ENCODE results near the gene ARHGEF28. TPM values are rescaled to one million over a fixed set of nuclear protein-coding genes. Genes with fewer than 3 reads are reported as not detected.

The ARHGEF28 gene
- total RNA-seq, 2 experiments from 2014 or later: not detected

DNA sequence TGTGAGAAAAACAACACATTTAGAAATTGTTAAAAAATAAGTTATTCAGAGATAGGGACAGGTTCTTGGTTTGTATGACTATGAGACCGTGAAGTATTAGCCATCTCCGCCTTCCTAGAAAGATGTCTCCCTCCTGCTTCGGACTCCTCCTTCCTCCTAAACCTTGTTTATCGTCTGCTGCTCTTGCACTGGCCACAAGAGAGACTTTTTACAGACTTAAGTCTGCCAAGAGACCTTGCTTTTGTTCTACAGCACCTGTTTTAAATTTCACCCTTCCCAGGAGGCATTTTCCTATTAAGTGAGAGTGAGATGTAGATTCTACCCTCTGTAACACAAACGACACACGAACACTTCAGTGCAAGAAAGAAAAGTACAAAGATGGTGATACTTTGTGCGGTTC is 274.6 kb downstream of the ARHGEF28 start:
- Mint-ChIP-seq H3K27me3 (peaks cover 46% of the 10 kb centered on the region), H3K36me3 (ENCODE audit: low read depth) (no peaks in the 10 kb centered on the region), H3K4me3 (no peak overlapping the region), H3K4me1 (peaks cover 27% of the 10 kb centered on the region), H3K9me3 (no peaks in the 10 kb centered on the region), H3K27ac (no peak overlapping the region)
- CTCF ChIA-PET: no interaction called here
- no peak for DNase-seq
- POLR2A ChIA-PET: no interaction called here

DNA sequence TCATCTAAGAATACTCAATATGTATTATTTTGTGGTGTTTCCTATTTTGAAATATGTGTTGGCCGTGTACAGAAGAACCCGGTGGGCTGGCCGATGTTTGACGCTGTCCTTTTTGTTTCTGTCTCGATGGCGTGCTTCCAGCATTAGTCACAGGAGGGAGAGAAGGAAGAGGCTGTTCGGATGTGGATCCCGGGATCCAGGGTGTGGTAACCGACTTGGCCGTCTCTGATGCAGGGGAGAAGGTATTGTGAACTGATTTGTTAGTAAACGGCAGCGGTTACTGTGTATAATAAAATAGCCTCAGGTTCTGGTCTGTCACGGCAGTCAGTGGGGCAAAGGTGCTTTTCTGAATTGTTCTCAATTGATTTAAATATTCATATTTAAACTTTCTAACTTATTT is 275.0 kb downstream of the ARHGEF28 start:
- Mint-ChIP-seq H3K4me1 (peaks cover 22% of the 10 kb centered on the region), H3K4me3 (no peak overlapping the region), H3K27ac (no peak overlapping the region), H3K9me3 (no peaks in the 10 kb centered on the region), H3K27me3 (peaks cover 43% of the 10 kb centered on the region), H3K36me3 (ENCODE audit: low read depth) (no peaks in the 10 kb centered on the region)
- ChIA-PET CTCF (interaction anchor here (1.0 kb wide), 1 partner anchor 13 kb away, joined by 3 read pairs; no protein-coding TSS in a partner anchor), POLR2A (no interaction called here)
- no peak for DNase-seq

- peaks cover 18% of the 10 kb centered on the region for H3K4me1 Mint-ChIP-seq
- POLR2A ChIA-PET: no interaction called here
- peaks cover 39% of the 10 kb centered on the region for H3K27me3 Mint-ChIP-seq
- H3K36me3 Mint-ChIP-seq (ENCODE audit: low read depth): no peaks in the 10 kb centered on the region
- CTCF ChIA-PET: interaction anchor here (1.0 to 2.0 kb wide), 5 partner anchors 7 to 748 kb away, joined by 3 to 20 read pairs (median 7); partner anchors contain the start of gene ENC1
- H3K27ac Mint-ChIP-seq: no peak overlapping the region
- H3K4me3 Mint-ChIP-seq: no peak overlapping the region
- no peaks in the 10 kb centered on the region for H3K9me3 Mint-ChIP-seq
- DNase-seq: no peak
Observed at GRCh38 chr5:73901455-73901854, 275.5 kb downstream of the ARHGEF28 start.

- Mint-ChIP-seq H3K27me3 (peaks cover 42% of the 10 kb centered on the region), H3K4me1 (peaks cover 17% of the 10 kb centered on the region), H3K27ac (no peak overlapping the region), H3K9me3 (no peaks in the 10 kb centered on the region), H3K4me3 (no peak overlapping the region), H3K36me3 (ENCODE audit: low read depth) (no peaks in the 10 kb centered on the region)
- CTCF ChIA-PET: interaction anchor here (0.6 to 2.0 kb wide), 10 partner anchors 8 to 1608 kb away, joined by 3 to 21 read pairs (median 4); partner anchors contain the start of gene ENC1
- POLR2A ChIA-PET: interaction anchor here (0.9 kb wide), 1 partner anchor 739 kb away, joined by 3 read pairs; no protein-coding TSS in a partner anchor
- DNase-seq: no peak
Observed at GRCh38 chr5:73902327-73903051, 276.5 kb downstream of the ARHGEF28 start.

DNA sequence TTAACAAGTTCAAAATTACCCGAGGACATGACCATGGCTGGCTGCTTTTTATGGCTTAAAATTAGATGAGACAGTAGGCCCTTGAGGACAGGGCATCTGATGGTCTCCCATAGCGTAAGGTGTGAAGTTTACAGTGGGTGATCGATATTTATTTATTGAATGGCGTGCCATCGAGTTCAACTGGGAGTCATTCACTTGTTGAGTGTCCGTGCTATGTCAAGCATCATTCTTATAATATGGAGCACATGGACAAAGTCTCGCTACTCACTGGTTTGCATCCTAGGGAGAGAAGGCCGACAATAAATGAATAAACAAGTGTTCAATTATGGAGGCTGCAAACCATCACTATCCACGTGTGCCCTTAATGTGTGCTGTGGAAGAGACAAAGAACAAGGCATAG is 277.2 kb downstream of the ARHGEF28 start:
- H3K27me3 Mint-ChIP-seq: peaks cover 42% of the 10 kb centered on the region
- peaks cover 15% of the 10 kb centered on the region for H3K4me1 Mint-ChIP-seq
- DNase-seq: no peak
- POLR2A ChIA-PET: no interaction called here
- no peak overlapping the region for H3K27ac Mint-ChIP-seq
- no peaks in the 10 kb centered on the region for H3K9me3 Mint-ChIP-seq
- CTCF ChIA-PET: interaction anchor here (1.1 to 2.0 kb wide), 5 partner anchors 9 to 1607 kb away, joined by 3 to 21 read pairs (median 7); partner anchors contain the start of gene ENC1
- no peak overlapping the region for H3K4me3 Mint-ChIP-seq
- H3K36me3 Mint-ChIP-seq (ENCODE audit: low read depth): no peaks in the 10 kb centered on the region

GRCh38 chr5:73906277-73906676 is 280.3 kb downstream of the ARHGEF28 start:
- CTCF ChIA-PET: interaction anchor here (0.8 kb wide), 1 partner anchor 734 kb away, joined by 5 read pairs; the partner anchor contains the start of gene ENC1
- no peak for DNase-seq
- Mint-ChIP-seq H3K4me1 (no peaks in the 10 kb centered on the region), H3K9me3 (no peaks in the 10 kb centered on the region), H3K36me3 (ENCODE audit: low read depth) (no peaks in the 10 kb centered on the region), H3K27me3 (peaks cover 23% of the 10 kb centered on the region), H3K27ac (no peak overlapping the region), H3K4me3 (no peak overlapping the region)
- POLR2A ChIA-PET: no interaction called here

DNA sequence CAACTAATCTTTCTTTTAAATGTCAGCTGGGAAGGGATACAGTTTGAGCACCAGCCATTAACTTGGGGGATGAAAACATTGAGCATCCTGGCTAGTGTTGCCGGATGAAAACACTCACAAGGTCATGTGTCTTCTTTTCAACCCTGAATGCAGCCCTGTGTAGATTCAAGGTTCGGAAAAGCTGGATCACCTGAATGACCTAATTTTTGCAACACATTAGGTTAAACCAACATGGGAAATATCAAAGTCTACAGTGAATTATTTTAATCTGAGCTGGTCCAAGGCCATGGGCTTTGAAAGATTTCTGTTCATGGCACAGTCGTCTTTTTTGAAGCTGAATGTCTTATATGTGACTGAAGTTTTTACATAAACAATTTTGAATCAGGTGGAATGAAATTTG is 281.2 kb downstream of the ARHGEF28 start:
- H3K27ac Mint-ChIP-seq: no peak overlapping the region

GRCh38 chr5:73908395-73908794 is 282.4 kb downstream of the ARHGEF28 start:
- CTCF ChIA-PET: no interaction called here
- peaks cover 5% of the 10 kb centered on the region for H3K4me1 Mint-ChIP-seq
- POLR2A ChIA-PET: no interaction called here
- no peak for DNase-seq
- H3K27me3 Mint-ChIP-seq: peaks cover 21% of the 10 kb centered on the region
- H3K4me3 Mint-ChIP-seq: no peak overlapping the region
- H3K27ac Mint-ChIP-seq: no peak overlapping the region
- H3K9me3 Mint-ChIP-seq: no peaks in the 10 kb centered on the region
- no peaks in the 10 kb centered on the region for H3K36me3 Mint-ChIP-seq (ENCODE audit: low read depth)

More for the DNA sequence above, 281.2 kb downstream of the ARHGEF28 start:
- no peak for DNase-seq
- peaks cover 23% of the 10 kb centered on the region for H3K27me3 Mint-ChIP-seq
- POLR2A ChIA-PET: no interaction called here
- H3K4me3 Mint-ChIP-seq: no peak overlapping the region
- H3K4me1 Mint-ChIP-seq: no peaks in the 10 kb centered on the region
- no peaks in the 10 kb centered on the region for H3K36me3 Mint-ChIP-seq (ENCODE audit: low read depth)
- CTCF ChIA-PET: interaction anchor here (0.6 kb wide), 1 partner anchor 733 kb away, joined by 3 read pairs; no protein-coding TSS in a partner anchor
- H3K9me3 Mint-ChIP-seq: no peaks in the 10 kb centered on the region

GRCh38 chr5:73908846-73909245 is 282.9 kb downstream of the ARHGEF28 start:
- Mint-ChIP-seq H3K27me3 (peaks cover 17% of the 10 kb centered on the region), H3K4me1 (peaks cover 5% of the 10 kb centered on the region), H3K27ac (no peak overlapping the region), H3K9me3 (no peaks in the 10 kb centered on the region), H3K4me3 (no peak overlapping the region), H3K36me3 (ENCODE audit: low read depth) (no peaks in the 10 kb centered on the region)
- POLR2A ChIA-PET: no interaction called here
- no peak for DNase-seq
- CTCF ChIA-PET: no interaction called here

DNA sequence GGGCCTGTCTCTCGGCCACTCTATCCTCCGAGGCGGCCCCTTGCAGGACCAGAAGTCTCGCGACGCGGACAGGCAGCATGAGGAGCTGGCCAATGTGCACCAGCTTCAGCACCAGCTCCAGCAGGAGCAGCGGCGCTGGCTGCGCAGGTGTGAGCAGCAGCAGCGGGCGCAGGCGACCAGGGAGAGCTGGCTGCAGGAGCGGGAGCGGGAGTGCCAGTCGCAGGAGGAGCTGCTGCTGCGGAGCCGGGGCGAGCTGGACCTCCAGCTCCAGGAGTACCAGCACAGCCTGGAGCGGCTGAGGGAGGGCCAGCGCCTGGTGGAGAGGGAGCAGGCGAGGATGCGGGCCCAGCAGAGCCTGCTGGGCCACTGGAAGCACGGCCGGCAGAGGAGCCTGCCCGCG is 283.5 kb downstream of the ARHGEF28 start:
- Mint-ChIP-seq H3K27me3 (peaks cover 16% of the 10 kb centered on the region), H3K27ac (no peak overlapping the region), H3K9me3 (no peaks in the 10 kb centered on the region), H3K4me3 (no peak overlapping the region), H3K36me3 (ENCODE audit: low read depth) (no peaks in the 10 kb centered on the region), H3K4me1 (peaks cover 5% of the 10 kb centered on the region)
- ChIA-PET POLR2A (no interaction called here), CTCF (no interaction called here)
- DNase-seq: no peak

GRCh38 chr5:73911761-73912393 is 285.9 kb downstream of the ARHGEF28 start:
- Mint-ChIP-seq H3K9me3 (no peaks in the 10 kb centered on the region), H3K27me3 (peaks cover 11% of the 10 kb centered on the region), H3K36me3 (ENCODE audit: low read depth) (no peaks in the 10 kb centered on the region), H3K4me1 (peaks cover 5% of the 10 kb centered on the region), H3K27ac (no peak overlapping the region), H3K4me3 (no peak overlapping the region)
- POLR2A ChIA-PET: no interaction called here
- CTCF ChIA-PET: no interaction called here
- no peak for DNase-seq

DNA sequence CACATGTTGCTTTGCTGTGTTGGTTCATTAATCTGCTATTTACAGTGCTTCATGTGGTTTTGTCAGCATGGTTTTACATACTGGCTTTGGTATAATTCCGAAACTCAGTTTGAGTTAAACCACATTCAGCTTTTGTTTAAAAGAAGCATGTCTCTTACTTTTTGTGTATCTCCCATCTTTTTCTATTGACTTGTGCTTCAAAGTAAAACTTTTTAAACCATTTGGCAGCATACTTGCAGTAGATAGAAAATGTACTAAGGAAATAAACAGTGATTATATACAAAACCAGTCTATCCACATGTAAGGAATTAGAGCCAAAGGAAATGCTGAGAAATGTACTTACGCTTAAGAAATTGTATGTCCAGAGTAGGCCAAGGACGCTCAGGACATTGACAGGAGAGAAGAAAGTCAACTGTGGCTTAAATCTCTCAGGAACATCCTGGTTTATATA is 286.9 kb downstream of the ARHGEF28 start:
- peaks cover 6% of the 10 kb centered on the region for H3K27me3 Mint-ChIP-seq
- CTCF ChIA-PET: no interaction called here

DNA sequence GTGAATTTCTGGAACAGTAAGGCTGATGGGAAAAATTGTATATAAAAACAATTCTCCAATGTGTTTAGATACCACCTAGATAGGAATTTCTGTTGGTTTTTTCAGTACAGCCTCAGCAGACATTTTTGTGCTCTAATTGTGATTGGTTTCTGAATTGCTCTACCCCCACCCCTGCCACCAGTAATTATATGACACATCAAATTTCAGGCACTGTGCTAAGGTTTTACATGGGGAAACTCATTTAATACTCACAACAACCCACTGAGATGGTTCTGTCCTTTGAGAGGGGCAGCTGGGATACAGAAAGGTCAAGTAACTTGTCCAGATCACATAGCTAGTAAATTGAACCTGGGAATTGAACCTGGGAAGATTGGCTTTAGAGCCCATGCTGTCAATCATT is 288.0 kb downstream of the ARHGEF28 start:
- Mint-ChIP-seq H3K27me3 (peaks cover 7% of the 10 kb centered on the region), H3K36me3 (ENCODE audit: low read depth) (no peaks in the 10 kb centered on the region), H3K27ac (no peak overlapping the region), H3K4me1 (peaks cover 5% of the 10 kb centered on the region), H3K4me3 (no peak overlapping the region), H3K9me3 (no peaks in the 10 kb centered on the region)
- no peak for DNase-seq
- CTCF ChIA-PET: interaction anchor here (0.7 to 1.4 kb wide), 2 partner anchors 13 to 764 kb away, joined by 3 read pairs; no protein-coding TSS in a partner anchor
- POLR2A ChIA-PET: no interaction called here

More for the DNA sequence above, 286.9 kb downstream of the ARHGEF28 start:
- Mint-ChIP-seq H3K27ac (no peak overlapping the region), H3K36me3 (ENCODE audit: low read depth) (no peaks in the 10 kb centered on the region), H3K9me3 (no peaks in the 10 kb centered on the region), H3K4me3 (no peak overlapping the region), H3K4me1 (peaks cover 5% of the 10 kb centered on the region)
- no peak for DNase-seq
- POLR2A ChIA-PET: no interaction called here

All from activated CD4-positive, alpha-beta memory T cell treated with anti-CD3 and anti-CD28 coated beads, Interleukin-2, amount 10 ng/mL, durations not matched to agents 7 days and 5 days (primary cell).